Fibroblast of mammary gland (primary cell): ENCODE data around the gene SPATA17.

Experiments used
- DNase-seq: peaks from one replicate; pipeline ENCODE4 v3.0.0-alpha.2; 2010; ENCODE audit warnings: low read depth
- H3K4me3 ChIP-seq: 2 replicates; pipeline ENCODE4 v1.5.1; 2011; ENCODE audit warnings: low read depth, mild to moderate bottlenecking, low read length, moderate library complexity; ENCODE audit not compliant: control insufficient read depth
- CTCF ChIP-seq: conservative IDR thresholded peaks from 2 replicates; pipeline ENCODE4 v1.5.1; 2011; ENCODE audit warnings: low read depth, low read length, inconsistent platforms; ENCODE audit not compliant: control insufficient read depth, insufficient read depth

SPATA17 gene

GRCh38 chr1:217770918-217771317 lies 139.8 kb downstream of the SPATA17 start:
- TF ChIP-seq CTCF: no peak
- H3K4me3 ChIP-seq: no peak overlapping the region
- DNase-seq: no peak

GRCh38 chr1:217776693-217777092 lies 145.5 kb downstream of the SPATA17 start:
- no peak for DNase-seq
- no peak for TF ChIP-seq CTCF
- no peak overlapping the region for H3K4me3 ChIP-seq

GRCh38 chr1:217781056-217781455 lies 149.9 kb downstream of the SPATA17 start:
- DNase-seq: no peak
- TF ChIP-seq CTCF: no peak
- H3K4me3 ChIP-seq: no peak overlapping the region

- no peak for DNase-seq
- H3K4me3 ChIP-seq: no peak overlapping the region
- TF ChIP-seq CTCF: no peak
Measured at GRCh38 chr1:217791091-217791490, 159.9 kb downstream of the SPATA17 start.

DNA sequence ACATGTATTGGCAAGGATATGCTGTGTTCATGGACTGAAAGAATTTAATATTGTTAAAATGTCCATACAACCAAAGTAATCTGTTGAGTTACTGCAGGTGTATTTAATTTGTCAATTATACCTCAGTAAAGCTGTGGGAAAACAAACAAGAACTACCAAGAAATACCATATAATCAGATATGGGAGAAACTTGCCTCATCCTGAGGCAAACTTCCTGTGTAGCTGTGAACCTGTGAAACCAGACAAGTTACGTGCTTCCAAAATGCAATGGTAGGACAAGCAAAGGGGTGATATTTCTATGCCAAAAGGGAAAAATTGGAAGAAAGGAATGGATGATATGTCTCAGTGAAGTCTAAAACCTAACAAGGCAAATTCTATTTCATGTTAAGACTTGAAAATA lies 174.6 kb downstream of the SPATA17 start:
- DNase-seq: no peak
- H3K4me3 ChIP-seq: no peak overlapping the region
- no peak for TF ChIP-seq CTCF

DNA sequence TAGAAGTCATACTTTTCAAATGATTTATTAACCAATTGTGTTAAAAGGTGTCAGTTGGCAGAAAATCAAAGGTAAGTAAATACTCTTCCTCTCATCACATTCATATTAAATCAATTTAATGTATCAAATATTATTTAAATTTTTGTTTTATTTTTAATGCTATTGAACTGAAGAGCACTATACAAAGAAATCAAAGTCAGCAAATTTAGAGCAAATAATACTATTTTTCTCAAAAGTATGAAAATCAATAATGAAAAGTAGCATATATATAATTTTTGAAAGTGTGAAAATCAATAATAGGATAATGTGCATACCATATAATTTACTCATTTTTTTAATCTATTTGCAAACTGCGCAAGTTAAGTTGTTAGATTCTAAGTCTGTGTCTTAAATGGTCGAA lies 181.0 kb downstream of the SPATA17 start:
- no peak for DNase-seq
- no peak overlapping the region for H3K4me3 ChIP-seq
- no peak for TF ChIP-seq CTCF

- TF ChIP-seq CTCF: no peak
- DNase-seq: no peak
- no peak overlapping the region for H3K4me3 ChIP-seq
Measured at GRCh38 chr1:217813031-217813430, 181.9 kb downstream of the SPATA17 start.
